HG03066 (cell line): Measurements from ENCODE around the gene KCNQ1.

ENCODE experiments used
- ATAC-seq: cut with Tn5 transposase; IDR thresholded peaks from one replicate; pipeline ENCODE4 v1.9.1; 2021; ENCODE audit warnings: low read depth; ENCODE audit not compliant: unreplicated experiment

The KCNQ1 gene

DNA sequence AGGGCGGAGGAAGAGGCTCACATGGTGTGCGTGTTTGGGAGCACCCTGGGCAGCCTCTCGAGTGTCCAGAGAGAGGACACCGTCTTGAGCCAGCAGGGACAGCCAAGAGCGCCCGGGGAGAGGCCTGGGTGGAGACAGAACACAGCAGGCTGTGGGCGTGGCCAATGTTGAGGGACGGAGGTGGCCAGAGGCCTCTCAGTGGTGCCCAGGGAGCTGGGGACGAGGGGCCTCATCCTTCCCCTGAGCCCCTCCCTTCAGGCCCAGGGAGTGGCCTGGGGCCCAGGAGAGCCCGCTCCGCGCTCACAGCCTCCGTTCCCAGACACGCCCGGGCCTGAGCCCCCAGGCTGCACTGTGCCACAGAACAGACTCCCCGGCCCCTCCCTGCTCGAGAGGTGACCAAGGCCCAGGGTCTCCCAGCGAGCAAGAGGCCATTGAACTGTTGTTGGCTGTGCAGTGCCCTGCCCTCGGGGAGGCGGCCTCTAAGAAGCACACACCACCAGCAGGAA is 392.3 kb downstream of the KCNQ1 start:
- no peak for ATAC-seq

DNA sequence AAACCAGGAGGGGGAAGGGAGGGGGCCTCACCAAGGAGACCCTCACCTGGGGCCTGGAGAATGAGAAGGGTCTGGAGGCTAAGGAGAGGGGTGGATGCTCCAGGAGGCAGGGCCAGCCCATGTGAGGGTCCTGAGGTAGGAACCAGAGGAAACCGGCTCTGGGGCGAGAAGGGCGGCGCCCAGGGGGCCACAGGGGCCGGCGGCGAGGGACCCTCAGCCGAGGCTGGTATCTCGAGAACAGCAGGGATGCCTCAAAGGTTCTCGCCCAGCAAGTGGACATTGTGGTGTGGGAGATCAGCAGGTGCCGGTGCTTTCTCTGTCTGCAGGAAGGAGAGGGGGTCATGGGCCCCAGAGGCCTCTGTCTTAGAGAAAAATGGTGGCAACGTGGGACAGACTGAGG is 392.8 kb downstream of the KCNQ1 start:
- no peak for ATAC-seq

DNA sequence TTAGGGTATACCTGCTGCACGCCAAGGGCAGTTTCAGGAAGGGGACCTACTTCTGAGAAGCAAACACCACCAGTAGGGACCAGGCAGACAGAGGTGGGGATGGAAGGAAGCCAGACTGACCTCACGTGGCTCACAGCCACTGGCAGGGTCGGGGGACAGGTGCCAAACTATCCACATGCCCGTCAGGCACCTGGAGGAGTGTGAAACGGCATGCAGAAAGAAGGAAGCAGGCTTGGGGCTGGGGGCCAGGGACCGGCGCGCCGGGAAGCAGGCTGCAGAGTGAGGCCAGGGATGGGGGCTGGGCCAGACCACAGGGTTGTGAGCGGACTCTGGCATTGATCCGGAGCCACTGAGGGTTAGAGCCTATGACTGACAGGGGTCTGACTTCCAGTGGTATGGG is 393.3 kb downstream of the KCNQ1 start:
- ATAC-seq: no peak

DNA sequence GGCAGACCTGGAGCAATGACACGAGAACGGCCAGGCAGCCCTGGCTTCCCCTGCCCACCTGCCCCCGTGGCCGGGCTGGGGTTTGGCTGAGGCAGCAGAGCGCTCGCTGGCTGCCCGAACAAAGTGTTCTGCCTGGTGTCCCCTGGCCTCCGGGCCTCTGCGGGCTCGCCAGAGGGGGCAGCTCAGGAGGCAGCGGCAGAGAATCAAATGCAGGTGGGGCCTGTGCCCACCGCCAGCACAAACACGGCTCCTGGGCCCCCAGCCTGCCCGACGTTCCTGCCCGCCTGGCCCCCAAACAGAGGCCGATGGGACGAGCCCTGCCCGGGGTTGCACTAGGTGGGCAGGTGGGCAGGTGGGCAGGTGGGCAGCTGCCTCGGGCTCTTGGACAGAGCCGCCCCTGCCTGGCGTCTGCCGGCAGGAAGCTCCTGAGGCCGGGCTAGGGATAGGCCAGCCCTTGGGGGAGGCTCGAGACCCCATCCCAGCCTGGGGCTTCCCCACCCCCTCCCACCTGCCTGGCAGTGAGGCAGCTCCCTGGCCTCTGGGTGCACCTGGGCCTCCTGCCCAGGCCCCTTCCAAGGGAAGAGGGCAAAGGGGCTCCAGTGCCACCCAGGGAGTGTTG is 394.0 kb downstream of the KCNQ1 start:
- no peak for ATAC-seq

DNA sequence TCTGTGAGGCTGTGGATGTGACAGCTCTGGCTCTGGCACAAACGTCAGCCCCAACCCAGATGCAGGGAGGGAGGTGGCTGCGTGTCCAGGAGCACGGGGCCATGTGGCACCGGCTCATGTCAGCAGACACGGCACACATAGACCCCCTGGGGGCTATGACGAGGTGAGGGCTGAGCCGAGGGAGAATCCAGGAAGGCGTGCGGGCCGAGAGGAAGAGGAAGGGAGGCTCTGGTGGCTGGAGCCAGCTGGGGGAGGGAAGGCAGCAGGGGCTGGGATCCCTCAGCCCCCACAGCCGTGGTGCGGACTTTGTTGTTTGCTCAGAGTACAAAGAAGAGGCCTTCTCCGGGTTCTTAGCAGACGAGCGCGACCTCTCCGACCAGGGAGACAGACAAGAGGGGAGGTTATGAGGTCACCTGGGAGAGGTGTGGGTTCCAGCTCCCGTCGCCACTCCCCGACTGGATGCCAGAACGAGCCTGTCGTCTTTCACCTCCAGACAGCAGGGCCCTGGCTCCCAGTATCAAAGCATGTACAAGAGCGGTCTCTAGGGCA is 394.7 kb downstream of the KCNQ1 start:
- ATAC-seq: no peak

DNA sequence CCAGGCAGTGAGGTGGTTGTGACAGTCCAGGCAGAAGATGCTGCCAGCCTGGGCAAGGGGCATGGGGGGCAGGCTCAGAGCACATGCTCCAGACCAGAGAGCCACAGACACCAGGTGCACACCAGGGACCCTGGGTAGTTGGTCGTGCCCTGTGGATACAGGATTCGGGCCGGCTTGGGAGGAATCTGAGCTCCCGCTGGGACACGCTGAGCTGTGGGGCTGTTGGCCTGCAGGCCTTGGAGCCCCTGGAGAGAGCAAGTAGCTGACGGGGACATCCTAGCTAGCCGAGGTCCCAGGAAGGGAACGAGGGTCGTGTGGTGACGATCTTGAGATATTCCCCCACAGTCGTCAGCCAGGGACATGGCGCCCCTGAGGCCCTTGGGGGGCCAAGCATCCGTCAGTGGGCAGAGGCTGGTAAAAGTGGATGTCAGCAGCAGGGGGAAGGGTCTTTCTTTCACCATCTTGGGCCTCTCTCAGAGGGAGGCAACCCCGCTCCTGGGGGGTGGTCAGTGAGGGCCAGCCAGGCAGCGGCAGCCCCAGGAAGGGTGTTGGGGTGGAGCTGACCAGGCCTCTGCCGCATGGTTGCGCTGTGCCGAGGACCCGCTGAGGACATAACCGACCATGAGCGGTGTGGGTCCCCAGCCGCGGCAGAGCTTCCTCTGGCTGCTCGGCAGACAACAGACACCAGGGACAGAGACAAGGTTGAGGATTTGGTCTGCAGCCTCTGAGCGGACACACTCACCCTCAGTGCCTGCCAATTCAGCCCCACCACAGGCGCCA is 396.8 kb downstream of the KCNQ1 start:
- ATAC-seq: no peak

DNA sequence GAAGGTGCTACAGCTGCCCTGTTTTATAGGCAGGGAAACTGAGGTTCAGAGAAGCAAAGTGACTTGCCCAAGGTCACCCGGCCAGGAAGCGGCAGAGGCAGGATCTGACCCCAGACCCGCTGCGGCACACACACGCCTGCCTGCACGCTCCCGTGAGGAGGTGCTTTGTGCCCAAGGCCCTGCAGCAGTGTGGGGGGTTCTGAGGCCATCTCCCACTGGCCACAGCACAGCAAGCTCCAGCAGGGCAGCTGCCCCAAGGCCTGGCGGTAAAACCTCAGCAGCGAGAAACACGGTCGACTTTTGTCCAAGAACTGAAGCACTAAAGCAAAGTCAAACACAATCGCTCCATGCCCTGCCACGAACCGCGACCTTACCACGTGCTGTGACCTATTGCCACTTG is 398.1 kb downstream of the KCNQ1 start:
- no peak for ATAC-seq

DNA sequence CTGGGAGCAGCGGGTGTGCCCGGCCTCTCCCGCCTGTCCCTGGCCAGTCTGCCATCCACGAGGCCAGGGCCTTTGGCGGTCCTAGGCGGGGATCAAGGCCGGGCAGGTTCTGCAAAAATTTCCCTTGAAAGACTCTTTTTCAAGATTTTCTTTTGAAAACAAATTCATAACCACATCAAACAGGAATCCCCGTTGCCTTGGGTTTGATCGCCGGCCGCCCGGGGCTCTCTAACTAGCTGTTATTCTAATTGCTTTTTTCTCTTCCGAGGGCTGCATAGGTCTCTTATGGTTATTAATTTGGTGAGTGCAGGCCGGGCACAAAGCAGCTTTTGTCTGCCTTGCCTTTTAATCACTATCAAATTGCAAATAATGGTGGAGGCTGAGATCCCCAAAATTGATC is 398.7 kb downstream of the KCNQ1 start:
- ATAC-seq: no peak

DNA sequence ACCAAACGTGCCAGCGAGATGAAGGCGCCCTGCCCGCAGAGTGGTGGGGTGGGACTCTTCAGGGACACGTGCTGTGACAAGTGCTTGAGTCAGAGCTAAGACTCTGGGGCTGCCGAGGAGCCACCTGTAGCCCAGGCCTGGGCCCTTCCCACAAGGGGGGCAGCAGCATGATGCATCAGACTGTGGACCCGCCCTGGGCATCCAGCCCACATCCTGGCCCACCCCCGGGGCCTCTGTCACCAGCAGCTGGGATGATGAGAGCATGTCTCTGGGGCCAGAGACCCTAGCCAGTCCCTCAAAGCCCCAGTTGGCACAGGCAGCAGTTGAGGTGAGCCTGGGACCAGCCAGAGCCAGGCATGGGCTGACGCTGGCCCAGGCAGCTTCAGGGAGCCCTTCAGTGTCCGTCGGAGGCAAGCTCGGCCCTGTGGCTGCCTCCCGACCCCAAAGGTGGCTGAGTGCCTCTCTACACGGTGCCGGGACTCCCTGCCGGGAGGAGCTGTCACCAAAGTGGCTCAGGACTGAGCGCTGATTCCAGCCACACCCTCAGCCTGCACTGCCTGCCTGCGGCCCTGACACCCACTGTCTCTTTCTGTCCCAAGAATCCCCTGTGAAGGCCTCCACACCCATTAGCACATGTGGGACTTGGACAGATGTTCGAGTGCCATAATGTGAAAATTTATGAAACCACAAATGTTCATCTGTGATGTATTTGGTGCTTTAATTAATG is 399.5 kb downstream of the KCNQ1 start:
- no peak for ATAC-seq

DNA sequence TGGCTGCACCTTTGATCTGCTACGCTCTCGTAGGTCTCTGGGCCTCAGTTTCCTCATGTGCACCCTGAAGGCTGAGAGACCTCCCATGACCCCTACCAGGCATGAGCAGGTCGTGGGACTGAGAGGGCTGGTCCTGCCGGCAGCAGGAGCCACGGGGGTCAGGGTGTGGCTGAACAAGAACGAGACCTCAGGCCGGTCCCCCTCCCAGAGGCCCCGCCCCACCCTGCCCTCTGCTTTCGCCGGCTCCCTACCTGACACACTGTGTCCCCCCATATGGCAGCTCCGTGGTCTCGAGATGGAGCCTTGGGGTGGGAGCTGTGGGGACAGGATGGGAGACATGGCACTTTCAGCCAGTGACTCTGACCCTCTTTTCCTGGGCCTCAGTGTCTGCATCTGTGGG is 400.2 kb downstream of the KCNQ1 start:
- no peak for ATAC-seq

DNA sequence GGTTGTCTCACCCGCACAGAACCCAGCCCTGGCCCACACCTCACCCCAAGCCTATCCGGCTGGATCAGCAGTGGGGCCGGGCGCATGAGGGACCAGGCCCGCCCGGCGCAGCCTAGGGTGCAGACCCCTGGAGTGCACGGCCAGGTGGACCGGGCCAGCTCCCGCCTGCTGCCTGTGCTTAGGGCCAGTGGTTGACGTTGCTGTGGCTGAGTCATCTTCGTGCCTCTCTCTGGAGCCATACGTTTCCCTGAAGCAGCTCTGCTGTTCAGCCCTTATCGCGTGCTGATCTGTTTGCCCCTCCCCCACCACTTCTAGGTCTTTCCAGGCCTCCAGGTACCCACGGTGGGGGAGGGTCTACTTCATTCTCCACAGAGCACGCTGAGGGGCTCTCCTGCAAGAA is 401.2 kb downstream of the KCNQ1 start:
- no peak for ATAC-seq

DNA sequence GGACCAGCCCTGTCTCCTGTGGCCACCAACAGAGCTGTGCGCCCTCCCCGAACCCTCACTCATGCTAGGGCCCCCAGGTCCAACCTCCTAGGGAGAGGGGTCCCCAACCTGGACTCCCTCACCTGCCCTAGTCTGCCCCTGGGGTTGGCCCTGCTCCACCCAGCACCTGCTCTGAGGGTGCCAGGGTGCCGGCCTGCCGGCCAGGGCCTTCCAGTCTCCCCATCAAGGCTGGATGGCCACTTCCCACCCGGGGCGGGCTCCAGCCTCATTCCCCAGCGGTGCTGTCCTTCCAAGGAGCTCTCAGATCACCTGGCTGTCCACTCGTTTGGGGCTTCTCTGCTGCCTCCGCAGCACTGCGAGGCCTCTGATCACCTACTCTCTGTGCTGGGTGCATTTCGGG is 401.7 kb downstream of the KCNQ1 start:
- no peak for ATAC-seq

DNA sequence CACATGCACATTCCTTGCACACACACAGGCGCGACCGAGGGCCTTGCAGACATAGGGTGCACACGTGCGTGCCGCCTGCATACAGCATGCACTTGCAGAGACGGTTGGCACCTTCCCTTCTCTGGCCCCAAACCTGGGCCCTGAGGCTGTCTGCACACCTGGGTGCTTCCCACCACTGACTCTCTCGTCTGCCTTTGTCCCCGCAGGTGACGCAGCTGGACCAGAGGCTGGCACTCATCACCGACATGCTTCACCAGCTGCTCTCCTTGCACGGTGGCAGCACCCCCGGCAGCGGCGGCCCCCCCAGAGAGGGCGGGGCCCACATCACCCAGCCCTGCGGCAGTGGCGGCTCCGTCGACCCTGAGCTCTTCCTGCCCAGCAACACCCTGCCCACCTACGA is 402.8 kb downstream of the KCNQ1 start:
- ATAC-seq: no peak

DNA sequence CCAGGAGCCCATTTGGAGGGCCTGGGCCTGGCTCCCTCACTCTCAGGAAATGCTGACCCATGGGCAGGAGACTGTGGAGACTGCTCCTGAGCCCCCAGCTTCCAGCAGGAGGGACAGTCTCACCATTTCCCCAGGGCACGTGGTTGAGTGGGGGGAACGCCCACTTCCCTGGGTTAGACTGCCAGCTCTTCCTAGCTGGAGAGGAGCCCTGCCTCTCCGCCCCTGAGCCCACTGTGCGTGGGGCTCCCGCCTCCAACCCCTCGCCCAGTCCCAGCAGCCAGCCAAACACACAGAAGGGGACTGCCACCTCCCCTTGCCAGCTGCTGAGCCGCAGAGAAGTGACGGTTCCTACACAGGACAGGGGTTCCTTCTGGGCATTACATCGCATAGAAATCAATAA is 403.7 kb downstream of the KCNQ1 start:
- ATAC-seq: no peak

DNA sequence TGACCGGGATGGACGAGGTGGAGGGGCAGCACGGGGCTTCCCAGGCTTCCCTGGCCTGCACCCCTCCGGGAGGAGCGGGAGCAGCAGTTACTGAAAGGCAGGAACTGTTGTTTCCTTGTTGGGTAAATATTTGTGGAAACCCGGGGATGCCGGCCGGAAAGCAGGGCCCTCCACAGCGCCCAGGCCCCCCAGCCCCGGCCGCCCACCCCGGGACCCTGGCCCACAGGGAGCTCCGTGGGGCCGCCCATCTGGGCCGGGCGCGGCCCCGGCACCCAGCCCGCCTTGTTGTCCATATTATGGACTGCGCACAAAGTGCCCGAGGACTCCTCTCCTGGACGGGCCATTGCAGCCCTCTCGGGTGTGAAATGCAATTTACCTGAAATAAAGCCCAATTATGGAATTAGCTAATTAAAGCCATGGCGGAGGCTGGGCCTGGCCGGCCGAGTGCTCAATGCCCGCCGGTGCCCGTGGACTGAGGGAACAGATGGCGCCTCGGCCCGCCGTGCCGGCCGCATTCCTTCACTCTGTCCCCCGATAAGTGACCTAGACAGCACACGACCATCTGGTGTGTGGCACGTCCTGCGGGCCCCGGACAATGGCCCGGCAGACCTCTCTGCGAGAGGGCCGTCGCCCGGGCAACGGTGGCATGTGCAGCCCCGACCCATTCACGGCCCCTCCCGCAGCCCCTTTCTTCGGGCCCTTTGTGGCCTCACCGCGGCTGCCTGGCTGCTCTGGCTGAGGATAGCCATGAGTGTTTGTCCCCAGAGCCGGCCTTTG is 405.4 kb downstream of the KCNQ1 start:
- no peak for ATAC-seq

DNA sequence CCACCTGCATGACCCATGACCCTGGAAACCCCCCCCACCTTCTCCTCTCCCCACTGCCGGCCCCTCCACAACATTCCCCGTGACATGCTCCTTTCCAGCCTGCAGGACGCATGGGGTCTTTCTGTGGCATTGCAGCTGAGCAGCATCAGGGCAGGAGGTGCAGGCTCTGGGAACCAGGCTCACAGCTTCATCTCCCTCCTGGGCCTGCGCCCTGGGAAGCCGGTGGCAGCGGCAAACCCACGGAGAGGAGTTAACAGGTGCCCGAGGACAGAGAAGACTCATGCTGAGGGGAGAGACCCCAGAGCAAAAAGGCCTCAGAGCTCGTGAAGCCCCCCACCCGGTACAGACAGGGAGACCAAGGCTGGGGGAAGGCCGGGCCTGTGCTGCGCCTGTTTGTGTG is 408.6 kb downstream of the KCNQ1 start:
- no peak for ATAC-seq

DNA sequence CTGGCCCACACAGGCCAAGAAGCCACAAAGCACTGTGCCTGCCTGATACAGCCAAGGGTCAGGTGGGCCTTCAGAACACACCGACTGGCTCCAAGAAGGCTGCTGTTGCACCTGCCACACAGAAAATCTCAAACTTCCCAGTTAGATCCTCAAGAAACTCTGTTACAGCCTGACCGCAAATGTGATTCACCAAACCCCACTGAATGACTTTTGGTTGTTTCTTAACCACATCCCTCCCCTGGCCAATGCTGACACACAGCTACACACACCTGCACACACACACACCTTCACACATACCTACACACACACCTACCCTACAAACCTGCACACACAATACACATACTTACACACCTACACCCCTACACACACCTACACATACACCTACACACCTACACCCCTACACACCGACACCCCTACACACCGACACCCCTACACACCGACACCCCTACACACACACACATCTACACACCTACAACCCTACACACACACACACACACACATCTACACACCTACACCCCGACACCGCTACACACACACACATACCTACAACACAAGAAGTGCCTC is 409.3 kb downstream of the KCNQ1 start:
- ATAC-seq: no peak

DNA sequence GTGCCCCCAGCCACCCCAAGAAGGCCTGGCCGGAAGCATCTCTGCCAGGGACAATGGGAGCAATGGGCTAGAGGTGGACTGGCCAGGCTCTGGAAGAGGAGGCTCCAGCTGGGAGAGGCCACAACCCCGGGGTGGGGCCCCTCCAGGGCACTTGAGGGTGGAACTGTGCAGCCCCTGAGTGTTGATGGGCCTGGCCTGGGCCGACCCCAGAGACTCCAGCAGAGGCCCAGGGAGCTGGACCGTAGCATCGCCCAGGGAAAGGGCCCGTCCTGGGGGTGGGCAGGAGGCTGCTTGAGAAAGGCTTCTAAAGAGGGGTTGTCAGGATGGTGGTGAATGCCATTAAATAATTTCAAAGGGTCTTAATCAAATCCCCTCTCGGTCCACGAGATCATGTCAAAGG is 410.4 kb downstream of the KCNQ1 start:
- ATAC-seq: no peak

DNA sequence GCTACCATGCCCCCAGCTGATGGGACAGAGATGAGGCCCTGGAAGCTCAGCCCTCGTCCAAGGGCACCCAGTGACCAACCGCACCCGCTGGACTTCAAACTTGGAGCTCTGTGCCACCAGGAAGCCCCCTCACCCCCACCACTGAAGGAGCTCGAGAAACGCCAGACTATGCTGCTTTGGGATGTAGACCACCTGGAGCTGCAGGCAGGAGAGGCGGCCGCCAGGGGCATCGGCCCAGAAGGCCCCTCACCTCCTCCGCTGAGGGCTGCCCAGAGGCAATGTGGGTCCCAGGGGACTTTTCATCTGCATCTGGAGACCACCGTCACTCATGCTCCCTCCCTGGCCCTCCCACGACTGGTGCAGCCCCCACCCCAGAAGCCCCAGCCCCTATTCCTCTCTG is 412.5 kb downstream of the KCNQ1 start:
- no peak for ATAC-seq

DNA sequence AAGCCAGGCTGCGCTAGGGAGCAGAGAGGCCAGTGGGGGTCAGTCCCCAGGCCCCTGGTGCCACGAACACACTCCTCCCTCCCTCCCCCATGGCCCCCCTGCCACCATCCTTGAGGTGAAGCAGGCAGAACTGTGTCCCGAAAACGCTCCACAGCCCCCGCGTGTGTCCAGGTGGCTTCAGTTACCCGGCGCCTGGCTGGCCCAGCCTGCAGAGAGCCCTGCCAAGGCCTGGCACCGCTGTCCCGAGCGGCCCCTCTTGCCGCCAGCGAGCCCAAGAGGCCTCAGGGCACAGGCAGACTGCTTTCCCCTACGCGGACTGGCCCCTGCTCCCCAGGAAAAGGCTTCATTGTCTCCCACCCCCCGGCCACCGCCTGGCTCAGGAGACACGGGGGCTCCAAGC is 413.1 kb downstream of the KCNQ1 start:
- no peak for ATAC-seq
